ENCODE measurements around the gene TESK2. TPM values are rescaled to one million over a fixed set of nuclear protein-coding genes. Genes with fewer than 3 reads are reported as not detected.
"Not testable (repeated sequence)": the region's sequence is repeated elsewhere in the genome, so short reads cannot be mapped to it uniquely, and the experiment has no call there.

Gene TESK2
- total and polyA plus RNA-seq, 4 donors: 1.8 to 8.7 (median 3.6) TPM

GRCh38 chr1:45518910-45519309 is 27.9 kb upstream of the TESK2 start:
- Histone ChIP-seq H3K36me3 (ENCODE audit: control insufficient read depth in 4 of 4, insufficient read depth in 4 of 4, low read length in 4 of 4) (peaks cover 20 to 31% (median 28%) of the 10 kb centered on the region in 4 donors), H3K9me3 (ENCODE audit: control insufficient read depth in 4 of 4, insufficient read depth in 3 of 4, low read length in 3 of 4) (no peaks in the 10 kb centered on the region), H3K4me3 (no peak overlapping the region), H3K27me3 (ENCODE audit: control insufficient read depth in 3 of 3, insufficient read depth in 3 of 3, low read length in 2 of 3) (no peaks in the 10 kb centered on the region), H3K4me1 (ENCODE audit: control insufficient read depth in 5 of 5, insufficient read depth in 5 of 5, low read length in 5 of 5) (peaks cover 1 to 14% (median 10%) of the 10 kb centered on the region in 5 donors), H3K9ac (ENCODE audit: insufficient read depth in 1 of 2, low read length in 2 of 2) (peak overlapping the region in 1 of 2 donors; percentile 53), H3K27ac (ENCODE audit: low read depth in 1 of 2, low read length in 1 of 2) (no peak overlapping the region)
- no peak for TF ChIP-seq CTCF (IDR thresholded peaks at IDR 0.05; ENCODE audit: control extremely low read depth, extremely low read depth)
- ATAC-seq (ENCODE audit: insufficient read depth, low FRiP score) (no peak), DNase-seq (peak; percentile 43 to 82 (median 81))
- 18 to 43% methylated on average over 1 of the region's 1 CpG for WGBS, 2 donors

- ATAC-seq (ENCODE audit: insufficient read depth, low FRiP score); DNase-seq; H3K27ac ChIP-seq (ENCODE audit: low read depth in 1 of 2, low read length in 1 of 2); H3K9me3 ChIP-seq (ENCODE audit: control insufficient read depth in 4 of 4, insufficient read depth in 3 of 4, low read length in 3 of 4); H3K4me3 ChIP-seq; H3K9ac ChIP-seq (ENCODE audit: insufficient read depth in 1 of 2, low read length in 2 of 2); H3K27me3 ChIP-seq (ENCODE audit: control insufficient read depth in 3 of 3, insufficient read depth in 3 of 3, low read length in 2 of 3): not testable (repeated sequence)
- Histone ChIP-seq H3K36me3 (ENCODE audit: control insufficient read depth in 4 of 4, insufficient read depth in 4 of 4, low read length in 4 of 4) (peaks cover 26 to 34% (median 32%) of the 10 kb centered on the region in 4 donors), H3K4me1 (ENCODE audit: control insufficient read depth in 5 of 5, insufficient read depth in 5 of 5, low read length in 5 of 5) (peaks cover 1 to 14% (median 10%) of the 10 kb centered on the region in 5 donors)
- 80 to 85% methylated on average over 4 of the region's 4 CpGs for WGBS, 2 donors
Measured at GRCh38 chr1:45518366-45518765, 27.4 kb upstream of the TESK2 start.

GRCh38 chr1:45516465-45516864 is 25.5 kb upstream of the TESK2 start:
- ATAC-seq (ENCODE audit: insufficient read depth, low FRiP score): no peak
- TF ChIP-seq CTCF (IDR thresholded peaks at IDR 0.05; ENCODE audit: control extremely low read depth, extremely low read depth): no peak
- H3K9ac ChIP-seq (ENCODE audit: insufficient read depth in 1 of 2, low read length in 2 of 2): no peak overlapping the region
- no peak for DNase-seq
- peaks cover 1 to 14% (median 10%) of the 10 kb centered on the region in 5 donors for H3K4me1 ChIP-seq (ENCODE audit: control insufficient read depth in 5 of 5, insufficient read depth in 5 of 5, low read length in 5 of 5)
- H3K27ac ChIP-seq (ENCODE audit: low read depth in 1 of 2, low read length in 1 of 2): peak overlapping the region in 1 of 2 donors; percentile 51
- 72 to 88% methylated on average over 4 of the region's 4 CpGs for WGBS, 2 donors
- H3K36me3 ChIP-seq (ENCODE audit: control insufficient read depth in 4 of 4, insufficient read depth in 4 of 4, low read length in 4 of 4): peaks cover 29 to 40% (median 33%) of the 10 kb centered on the region in 4 donors
- H3K4me3 ChIP-seq: no peak overlapping the region
- H3K9me3 ChIP-seq (ENCODE audit: control insufficient read depth in 4 of 4, insufficient read depth in 3 of 4, low read length in 3 of 4): no peaks in the 10 kb centered on the region
- H3K27me3 ChIP-seq (ENCODE audit: control insufficient read depth in 3 of 3, insufficient read depth in 3 of 3, low read length in 2 of 3): no peaks in the 10 kb centered on the region

GRCh38 chr1:45516036-45516435 is 25.1 kb upstream of the TESK2 start:
- Histone ChIP-seq H3K27ac (ENCODE audit: low read depth in 1 of 2, low read length in 1 of 2) (peak overlapping the region in 1 of 2 donors; percentile 51), H3K9me3 (ENCODE audit: control insufficient read depth in 4 of 4, insufficient read depth in 3 of 4, low read length in 3 of 4) (no peaks in the 10 kb centered on the region), H3K36me3 (ENCODE audit: control insufficient read depth in 4 of 4, insufficient read depth in 4 of 4, low read length in 4 of 4) (peaks cover 31 to 44% (median 35%) of the 10 kb centered on the region in 4 donors), H3K4me3 (no peak overlapping the region), H3K4me1 (ENCODE audit: control insufficient read depth in 5 of 5, insufficient read depth in 5 of 5, low read length in 5 of 5) (peaks cover 1 to 14% (median 10%) of the 10 kb centered on the region in 5 donors), H3K9ac (ENCODE audit: insufficient read depth in 1 of 2, low read length in 2 of 2) (no peak overlapping the region), H3K27me3 (ENCODE audit: control insufficient read depth in 3 of 3, insufficient read depth in 3 of 3, low read length in 2 of 3) (no peaks in the 10 kb centered on the region)
- TF ChIP-seq CTCF (IDR thresholded peaks at IDR 0.05; ENCODE audit: control extremely low read depth, extremely low read depth): no peak
- ATAC-seq (ENCODE audit: insufficient read depth, low FRiP score): no peak
- WGBS, 2 donors: 55 to 69% methylated on average over 3 of the region's 3 CpGs
- no peak for DNase-seq

- not testable (repeated sequence) for H3K4me1 ChIP-seq (ENCODE audit: control insufficient read depth in 5 of 5, insufficient read depth in 5 of 5, low read length in 5 of 5); H3K9ac ChIP-seq (ENCODE audit: insufficient read depth in 1 of 2, low read length in 2 of 2); H3K27me3 ChIP-seq (ENCODE audit: control insufficient read depth in 3 of 3, insufficient read depth in 3 of 3, low read length in 2 of 3); H3K9me3 ChIP-seq (ENCODE audit: control insufficient read depth in 4 of 4, insufficient read depth in 3 of 4, low read length in 3 of 4); DNase-seq; ATAC-seq (ENCODE audit: insufficient read depth, low FRiP score); H3K4me3 ChIP-seq
- WGBS, 2 donors: 60 to 64% methylated on average over 9 of the region's 9 CpGs
- H3K27ac ChIP-seq (ENCODE audit: low read depth in 1 of 2, low read length in 1 of 2): peak overlapping the region in 1 of 2 donors; percentile 23
- H3K36me3 ChIP-seq (ENCODE audit: control insufficient read depth in 4 of 4, insufficient read depth in 4 of 4, low read length in 4 of 4): peaks cover 38 to 56% (median 52%) of the 10 kb centered on the region in 4 donors
Measured at GRCh38 chr1:45513532-45514260, 22.7 kb upstream of the TESK2 start.

Measured in lung (tissue), 12 donors.